ENCODE results near the gene CHL1.

GRCh38 chr3:204102-204501 is 7.5 kb downstream of the CHL1 start:
- TF ChIP-seq CTCF (IDR thresholded peaks at IDR 0.05): no peak
- TF ChIP-seq EP300 (IDR thresholded peaks at IDR 0.05): no peak
- no peak for TF ChIP-seq POLR2A (IDR thresholded peaks at IDR 0.05)
- TF ChIP-seq POLR2AphosphoS5 (IDR thresholded peaks at IDR 0.05): no peak

All from stomach (tissue), 4 donors.